Progenitor cell of endocrine pancreas (in vitro differentiated cells): Measurements from ENCODE around the gene TAF11L4. TPM values are rescaled to one million over a fixed set of nuclear protein-coding genes. Genes with fewer than 3 reads are reported as not detected.
"Not testable (repeated sequence)": the region's sequence is repeated elsewhere in the genome, so short reads cannot be mapped to it uniquely, and the experiment has no call there.

Source experiments
- DNase-seq: peaks from one replicate; pipeline ENCODE4 v3.0.0; 2021; ENCODE audit warnings: low spot score; ENCODE audit not compliant: unreplicated experiment
- H3K27ac Mint-ChIP-seq: 2 replicates; pipeline ENCODE4 v1.8.0; 2021; ENCODE audit warnings: mild to moderate bottlenecking, moderate library complexity, mixed read lengths
- H3K27me3 Mint-ChIP-seq: 2 replicates; pipeline ENCODE4 v1.8.0; 2021; ENCODE audit warnings: mixed read lengths
- H3K36me3 Mint-ChIP-seq: 2 replicates; pipeline ENCODE4 v1.8.0; 2022; ENCODE audit warnings: mixed read lengths; ENCODE audit not compliant: insufficient read depth
- H3K4me1 Mint-ChIP-seq: 2 replicates; pipeline ENCODE4 v1.8.0; 2021; ENCODE audit warnings: low read depth, mixed read lengths
- H3K4me3 Mint-ChIP-seq: 2 replicates; pipeline ENCODE4 v1.8.0; 2021; ENCODE audit warnings: low read depth, mild to moderate bottlenecking, moderate library complexity, mixed read lengths
- H3K9me3 Mint-ChIP-seq: 2 replicates; pipeline ENCODE4 v1.8.0; 2021; ENCODE audit warnings: low read depth, mixed read lengths
- CTCF ChIP-seq: fragments of 200-600 bp; sonication (generic); IDR thresholded peaks from one replicate; pipeline ENCODE4 v1.5.0; 2021; ENCODE audit warnings: antibody characterized with exemption, mild to moderate bottlenecking; ENCODE audit not compliant: unreplicated experiment
- long read RNA-seq: library from polyadenylated mRNA; unstranded; transcript quantifications from one replicate; pipeline ENCODE4 v2.0.0, GENCODE V29; 2020
- total RNA-seq: library from RNA; stranded (reverse); gene quantifications from 2 replicates; pipeline ENCODE4 v1.2.1, GENCODE V29; 2021

TAF11L4 gene
- total RNA-seq, result not detected in 2 replicates
- long read RNA-seq, result 0 reads

- H3K9me3 Mint-ChIP-seq, DNase-seq, H3K4me1 Mint-ChIP-seq: not testable (repeated sequence)
These were observed at the start of gene TAF11L4 for GRCh38 chr5:17521501-17521900. TAF11L4 (plus strand) TSS chr5:17521801.

GRCh38 chr5:17475064-17475463 is 46.5 kb upstream of the TAF11L4 start:
- not testable (repeated sequence) for H3K9me3 Mint-ChIP-seq, H3K27me3 Mint-ChIP-seq, H3K4me3 Mint-ChIP-seq, H3K27ac Mint-ChIP-seq, H3K36me3 Mint-ChIP-seq, DNase-seq, H3K4me1 Mint-ChIP-seq

More at GRCh38 chr5:17521501-17521900, at the start of gene TAF11L4:
- H3K4me3 Mint-ChIP-seq, H3K27me3 Mint-ChIP-seq, H3K27ac Mint-ChIP-seq, H3K36me3 Mint-ChIP-seq: not testable (repeated sequence)

GRCh38 chr5:17477043-17477442 is 44.6 kb upstream of the TAF11L4 start:
- no peaks in the 10 kb centered on the region for H3K36me3 Mint-ChIP-seq
- no peak for DNase-seq
- H3K27me3 Mint-ChIP-seq, result no peaks in the 10 kb centered on the region
- H3K4me1 Mint-ChIP-seq, result peaks cover 2% of the 10 kb centered on the region
- H3K27ac Mint-ChIP-seq, result no peak overlapping the region
- no peaks in the 10 kb centered on the region for H3K9me3 Mint-ChIP-seq
- TF ChIP-seq CTCF, result no peak
- H3K4me3 Mint-ChIP-seq, result no peak overlapping the region

- no peak overlapping the region for H3K4me3 Mint-ChIP-seq
- no peak overlapping the region for H3K27ac Mint-ChIP-seq
- TF ChIP-seq CTCF, result no peak
- no peaks in the 10 kb centered on the region for H3K27me3 Mint-ChIP-seq
- H3K36me3 Mint-ChIP-seq, result no peaks in the 10 kb centered on the region
- DNase-seq, result no peak
- H3K4me1 Mint-ChIP-seq, result peaks cover 2% of the 10 kb centered on the region
- no peaks in the 10 kb centered on the region for H3K9me3 Mint-ChIP-seq
These were observed 43.9 kb upstream of the TAF11L4 start for GRCh38 chr5:17477573-17478265.

GRCh38 chr5:17481378-17481777 is 40.2 kb upstream of the TAF11L4 start:
- H3K4me1 Mint-ChIP-seq, result peaks cover 2% of the 10 kb centered on the region
- H3K9me3 Mint-ChIP-seq, result no peaks in the 10 kb centered on the region
- H3K27ac Mint-ChIP-seq, result no peak overlapping the region
- H3K4me3 Mint-ChIP-seq, result no peak overlapping the region
- no peak for TF ChIP-seq CTCF
- H3K27me3 Mint-ChIP-seq, result no peaks in the 10 kb centered on the region
- H3K36me3 Mint-ChIP-seq, result no peaks in the 10 kb centered on the region
- no peak for DNase-seq

GRCh38 chr5:17482790-17483189 is 38.8 kb upstream of the TAF11L4 start:
- Mint-ChIP-seq H3K27me3 (no peaks in the 10 kb centered on the region), H3K36me3 (no peaks in the 10 kb centered on the region), H3K4me3 (no peak overlapping the region), H3K9me3 (no peaks in the 10 kb centered on the region), H3K27ac (no peak overlapping the region), H3K4me1 (peaks cover 2% of the 10 kb centered on the region)
- no peak for TF ChIP-seq CTCF
- DNase-seq, result no peak

- H3K27ac Mint-ChIP-seq, H3K36me3 Mint-ChIP-seq, H3K4me1 Mint-ChIP-seq, H3K27me3 Mint-ChIP-seq, DNase-seq, H3K9me3 Mint-ChIP-seq, H3K4me3 Mint-ChIP-seq: not testable (repeated sequence)
These were observed 35.0 kb upstream of the TAF11L4 start for GRCh38 chr5:17486464-17487173.
